ENCODE results near the gene SOX18.

DNA sequence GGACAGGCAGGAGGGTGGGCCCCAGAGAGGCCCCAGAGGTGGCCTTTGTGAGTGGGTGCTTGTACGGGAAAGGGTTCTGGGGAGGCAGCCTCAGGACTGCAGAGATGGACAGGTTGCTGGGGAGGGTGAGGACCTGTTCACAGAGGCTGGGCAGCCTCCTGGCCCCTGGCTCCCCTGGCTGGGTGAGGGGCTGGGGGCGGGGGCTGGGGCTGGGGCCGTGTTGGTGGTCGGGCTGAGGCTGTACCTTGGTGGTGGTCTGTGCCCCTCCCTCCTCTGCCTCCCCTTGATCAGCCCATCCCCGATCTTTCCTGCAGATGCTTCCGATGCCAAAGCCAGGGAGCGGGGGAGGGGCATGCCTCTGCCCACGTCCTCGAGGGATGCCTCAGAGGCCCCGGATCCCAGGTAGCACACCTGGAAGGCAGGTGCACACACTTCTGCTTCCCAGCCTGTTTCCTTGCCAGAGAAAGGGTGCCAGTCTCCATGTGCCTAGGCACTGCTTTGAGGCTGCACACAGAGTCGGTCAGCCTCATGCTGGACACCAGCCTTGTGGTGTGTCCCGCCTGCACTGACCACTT is 18.4 kb upstream of the SOX18 start:
- TF ChIP-seq, protein P1, sequence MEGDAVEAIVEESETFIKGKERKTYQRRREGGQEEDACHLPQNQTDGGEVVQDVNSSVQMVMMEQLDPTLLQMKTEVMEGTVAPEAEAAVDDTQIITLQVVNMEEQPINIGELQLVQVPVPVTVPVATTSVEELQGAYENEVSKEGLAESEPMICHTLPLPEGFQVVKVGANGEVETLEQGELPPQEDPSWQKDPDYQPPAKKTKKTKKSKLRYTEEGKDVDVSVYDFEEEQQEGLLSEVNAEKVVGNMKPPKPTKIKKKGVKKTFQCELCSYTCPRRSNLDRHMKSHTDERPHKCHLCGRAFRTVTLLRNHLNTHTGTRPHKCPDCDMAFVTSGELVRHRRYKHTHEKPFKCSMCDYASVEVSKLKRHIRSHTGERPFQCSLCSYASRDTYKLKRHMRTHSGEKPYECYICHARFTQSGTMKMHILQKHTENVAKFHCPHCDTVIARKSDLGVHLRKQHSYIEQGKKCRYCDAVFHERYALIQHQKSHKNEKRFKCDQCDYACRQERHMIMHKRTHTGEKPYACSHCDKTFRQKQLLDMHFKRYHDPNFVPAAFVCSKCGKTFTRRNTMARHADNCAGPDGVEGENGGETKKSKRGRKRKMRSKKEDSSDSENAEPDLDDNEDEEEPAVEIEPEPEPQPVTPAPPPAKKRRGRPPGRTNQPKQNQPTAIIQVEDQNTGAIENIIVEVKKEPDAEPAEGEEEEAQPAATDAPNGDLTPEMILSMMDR (IDR thresholded peaks at IDR 0.05; ENCODE audit: low read depth, low read length) = no peak
- no peak for TF ChIP-seq POLR2A (IDR thresholded peaks at IDR 0.05; ENCODE audit: extremely low read depth, insufficient read length)
- no peak for TF ChIP-seq MYC (IDR thresholded peaks at IDR 0.05; ENCODE audit: low read depth, low read length)
- TF ChIP-seq, protein P2, sequence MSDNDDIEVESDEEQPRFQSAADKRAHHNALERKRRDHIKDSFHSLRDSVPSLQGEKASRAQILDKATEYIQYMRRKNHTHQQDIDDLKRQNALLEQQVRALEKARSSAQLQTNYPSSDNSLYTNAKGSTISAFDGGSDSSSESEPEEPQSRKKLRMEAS (IDR thresholded peaks at IDR 0.05; ENCODE audit: low read depth, low read length) = no peak
